Endothelial cell (in vitro differentiated cells): Measurements from ENCODE around the gene MAML3. TPM values are rescaled to one million over a fixed set of nuclear protein-coding genes. Genes with fewer than 3 reads are reported as not detected.

Source experiments
- DNase-seq: peaks from one replicate; pipeline ENCODE4 v3.0.0; 2021; ENCODE audit warnings: low spot score
- H3K27ac Mint-ChIP-seq: one replicate; pipeline ENCODE4 v1.8.0; 2021; ENCODE audit warnings: mixed read lengths, inconsistent platforms; ENCODE audit not compliant: unreplicated experiment
- H3K27me3 Mint-ChIP-seq: one replicate; pipeline ENCODE4 v1.8.0; 2021; ENCODE audit warnings: mild to moderate bottlenecking, moderate library complexity, mixed read lengths, inconsistent platforms; ENCODE audit not compliant: unreplicated experiment
- H3K36me3 Mint-ChIP-seq: one replicate; pipeline ENCODE4 v1.8.0; 2021; ENCODE audit warnings: mild to moderate bottlenecking, low read depth, mixed read lengths, inconsistent platforms; ENCODE audit not compliant: unreplicated experiment
- H3K4me1 Mint-ChIP-seq: one replicate; pipeline ENCODE4 v1.8.0; 2021; ENCODE audit warnings: mild to moderate bottlenecking, mixed read lengths, inconsistent platforms; ENCODE audit not compliant: unreplicated experiment
- H3K4me3 Mint-ChIP-seq: one replicate; pipeline ENCODE4 v1.8.0; 2021; ENCODE audit warnings: mild to moderate bottlenecking, mixed read lengths, inconsistent platforms; ENCODE audit not compliant: unreplicated experiment
- H3K9me3 Mint-ChIP-seq: one replicate; pipeline ENCODE4 v1.8.0; 2021; ENCODE audit warnings: mixed read lengths, inconsistent platforms; ENCODE audit not compliant: unreplicated experiment
- CTCF ChIP-seq: fragments of 200-600 bp; sonication (generic); IDR thresholded peaks from one replicate; pipeline ENCODE4 v1.5.0; 2021; ENCODE audit warnings: antibody characterized with exemption; ENCODE audit not compliant: unreplicated experiment
- total RNA-seq: library from RNA; stranded (reverse); fragmentation: NEBNext Ultra II Directional; extraction: Animal tissue kit (Norgen Biotek cat#: 25700); gene quantifications from one replicate; pipeline ENCODE4 v1.2.1, GENCODE V29; 2021; ENCODE audit not compliant: unreplicated experiment

Gene MAML3
- total RNA-seq, 1 donor from 2014 or later, result 31.0 TPM

- Mint-ChIP-seq H3K4me1 (peaks cover 4% of the 10 kb centered on the region), H3K27ac (no peak overlapping the region), H3K9me3 (no peaks in the 10 kb centered on the region), H3K4me3 (no peak overlapping the region), H3K27me3 (peaks cover 10% of the 10 kb centered on the region), H3K36me3 (peaks cover 47% of the 10 kb centered on the region)
- no peak for DNase-seq
- no peak for TF ChIP-seq CTCF
These were observed 441.1 kb downstream of the MAML3 start for GRCh38 chr4:139712882-139713281.

- no peak for TF ChIP-seq CTCF
- Mint-ChIP-seq H3K9me3 (no peaks in the 10 kb centered on the region), H3K4me1 (no peaks in the 10 kb centered on the region), H3K4me3 (no peak overlapping the region), H3K27me3 (peaks cover 4% of the 10 kb centered on the region), H3K36me3 (peaks cover 44% of the 10 kb centered on the region), H3K27ac (no peak overlapping the region)
- DNase-seq, result no peak
These were observed 442.5 kb downstream of the MAML3 start for GRCh38 chr4:139711461-139711860.

GRCh38 chr4:139710073-139710472 is 443.9 kb downstream of the MAML3 start:
- TF ChIP-seq CTCF, result no peak
- peaks cover 7% of the 10 kb centered on the region for H3K27me3 Mint-ChIP-seq
- no peak overlapping the region for H3K27ac Mint-ChIP-seq
- H3K4me1 Mint-ChIP-seq, result no peaks in the 10 kb centered on the region
- peaks cover 47% of the 10 kb centered on the region for H3K36me3 Mint-ChIP-seq
- no peaks in the 10 kb centered on the region for H3K9me3 Mint-ChIP-seq
- no peak for DNase-seq
- H3K4me3 Mint-ChIP-seq, result no peak overlapping the region

- Mint-ChIP-seq H3K27ac (peak overlapping the region; percentile 30), H3K9me3 (no peaks in the 10 kb centered on the region), H3K36me3 (peaks cover 46% of the 10 kb centered on the region), H3K4me3 (no peak overlapping the region), H3K4me1 (no peaks in the 10 kb centered on the region), H3K27me3 (peaks cover 6% of the 10 kb centered on the region)
- no peak for DNase-seq
- TF ChIP-seq CTCF, result no peak
These were observed 444.3 kb downstream of the MAML3 start for GRCh38 chr4:139709660-139710059.

GRCh38 chr4:139704915-139705485 is 449.0 kb downstream of the MAML3 start:
- Mint-ChIP-seq H3K27ac (no peak overlapping the region), H3K36me3 (peaks cover 54% of the 10 kb centered on the region), H3K27me3 (peaks cover 8% of the 10 kb centered on the region), H3K4me3 (peak overlapping the region; percentile 23), H3K9me3 (no peaks in the 10 kb centered on the region), H3K4me1 (no peaks in the 10 kb centered on the region)
- DNase-seq, result no peak
- TF ChIP-seq CTCF, result peak; percentile 58
